Stimulated activated naive CD4-positive, alpha-beta T cell treated with Interleukin-2 at 50 U/mL for 16 hours (primary cell): ENCODE data around the gene DYNLRB1.

Experiments used
- DNase-seq: peaks from one replicate; lab custom pipeline; 2025; lab: John Stamatoyannopoulos, UW

DYNLRB1 gene

GRCh38 chr20:34579191-34579978 lies 63.2 kb downstream of the DYNLRB1 start:
- no peak for DNase-seq

DNA sequence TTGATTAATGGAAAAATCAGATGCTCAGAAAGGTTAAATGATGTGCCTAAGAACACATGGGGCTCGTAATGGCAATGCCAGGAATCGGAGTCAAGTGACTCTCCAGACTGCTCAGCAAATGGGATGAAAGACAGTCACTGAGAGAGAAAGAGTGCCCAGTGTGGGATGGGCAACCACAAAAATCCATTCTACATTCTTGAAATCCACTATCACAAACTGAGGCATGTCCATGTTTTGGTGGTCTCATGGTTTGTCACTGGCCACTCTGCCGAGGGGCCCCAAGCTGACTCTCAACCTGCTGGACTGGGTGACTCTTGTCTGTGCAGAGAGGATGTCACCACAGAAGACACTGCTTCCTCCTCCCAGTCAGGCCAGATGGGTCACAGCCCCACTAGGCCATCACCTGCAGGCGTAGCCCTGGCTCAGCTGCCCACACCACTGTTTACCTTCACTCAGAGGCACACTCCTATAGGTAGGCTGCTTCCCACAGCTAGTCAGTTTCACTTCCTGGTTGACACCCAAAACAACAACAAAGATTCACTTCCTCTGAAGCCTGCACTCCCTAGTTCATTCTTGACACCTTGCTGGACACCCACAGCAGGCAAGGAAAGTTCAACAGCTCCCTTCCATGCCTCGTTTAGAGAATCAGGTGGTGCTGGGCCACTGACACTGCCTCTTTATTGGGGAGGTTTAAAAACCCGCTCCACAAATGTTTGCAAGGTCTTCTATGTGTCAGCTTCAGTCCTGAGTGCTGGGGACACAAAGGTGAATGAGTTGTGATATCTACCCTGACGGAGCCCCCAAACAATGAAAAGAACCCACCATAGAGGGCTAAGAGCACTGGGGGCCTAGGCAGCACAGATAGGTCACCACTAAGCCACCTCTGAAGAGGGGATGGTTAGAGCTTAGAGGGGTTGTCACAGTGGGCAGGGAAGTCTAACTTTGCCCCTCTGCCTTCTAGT lies 64.0 kb downstream of the DYNLRB1 start:
- no peak for DNase-seq

GRCh38 chr20:34581341-34582184 lies 65.3 kb downstream of the DYNLRB1 start:
- DNase-seq, result no peak

- no peak for DNase-seq
Observed at GRCh38 chr20:34582221-34582620, 66.0 kb downstream of the DYNLRB1 start.

GRCh38 chr20:34582911-34583310 lies 66.7 kb downstream of the DYNLRB1 start:
- no peak for DNase-seq

DNA sequence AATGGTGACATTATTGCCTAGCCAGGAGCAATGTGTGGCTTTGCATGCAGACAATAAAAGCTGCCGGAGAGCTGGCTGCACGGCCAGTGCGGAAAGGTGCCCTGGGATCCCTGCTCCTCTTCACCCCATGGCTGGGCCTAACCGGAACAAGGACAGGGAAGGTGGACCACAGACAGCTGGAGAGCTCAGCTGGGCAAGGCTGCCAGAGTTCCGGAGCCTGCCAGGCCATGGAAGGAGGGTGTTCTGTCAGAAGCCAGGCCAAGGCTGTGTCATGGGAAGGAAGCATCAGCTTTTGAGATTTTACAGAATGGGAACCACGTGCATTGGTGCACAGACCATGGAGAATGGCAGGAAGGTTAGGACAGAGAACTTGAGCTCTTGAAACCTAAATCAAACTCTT lies 67.3 kb downstream of the DYNLRB1 start:
- no peak for DNase-seq

- no peak for DNase-seq
Observed at GRCh38 chr20:34585019-34585418, 68.8 kb downstream of the DYNLRB1 start.

- DNase-seq, result no peak
Observed at GRCh38 chr20:34586488-34587163, 70.4 kb downstream of the DYNLRB1 start.
